ENCODE data around the gene LZIC. TPM values are rescaled to one million over a fixed set of nuclear protein-coding genes. Genes with fewer than 3 reads are reported as not detected.

LZIC gene
- total and polyA plus RNA-seq, 2 of the 13 experiments (the other 11 are each of a cell fraction or from before 2014, with no cell fraction given), result 25.2 to 71.8 TPM

DNA sequence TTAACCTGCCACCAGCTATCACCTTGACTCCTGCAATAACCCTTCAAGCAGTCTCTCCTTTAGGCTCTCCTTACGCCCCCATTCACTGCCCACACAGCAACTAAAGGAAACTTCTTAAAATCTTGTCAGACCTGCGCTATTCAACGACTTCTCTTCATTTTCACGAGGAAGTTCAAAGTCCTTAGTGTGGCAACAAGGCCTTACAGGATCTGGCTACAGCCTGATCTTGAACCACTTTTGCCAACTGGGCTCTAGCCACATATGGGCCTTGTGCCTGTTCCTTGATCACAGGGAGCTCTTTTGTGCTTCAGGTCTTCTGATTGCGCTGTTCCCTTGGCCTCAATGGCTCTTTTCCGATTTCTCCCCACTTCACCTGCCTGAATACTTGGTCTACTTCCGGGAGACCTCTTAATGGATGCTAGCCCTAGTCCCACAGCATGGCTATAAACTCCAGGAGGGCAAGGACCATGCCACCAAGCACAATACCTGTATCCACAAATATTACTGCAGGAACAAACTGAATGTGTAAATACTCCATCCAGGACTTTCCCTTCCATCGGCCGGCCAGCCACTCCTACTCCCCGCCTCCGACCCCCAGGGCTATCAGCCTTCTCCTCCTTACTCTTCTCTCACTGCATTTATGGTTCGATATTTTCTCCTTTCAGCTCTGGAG is 30.8 kb downstream of the LZIC start (continued):
- TF ChIP-seq, protein P1, sequence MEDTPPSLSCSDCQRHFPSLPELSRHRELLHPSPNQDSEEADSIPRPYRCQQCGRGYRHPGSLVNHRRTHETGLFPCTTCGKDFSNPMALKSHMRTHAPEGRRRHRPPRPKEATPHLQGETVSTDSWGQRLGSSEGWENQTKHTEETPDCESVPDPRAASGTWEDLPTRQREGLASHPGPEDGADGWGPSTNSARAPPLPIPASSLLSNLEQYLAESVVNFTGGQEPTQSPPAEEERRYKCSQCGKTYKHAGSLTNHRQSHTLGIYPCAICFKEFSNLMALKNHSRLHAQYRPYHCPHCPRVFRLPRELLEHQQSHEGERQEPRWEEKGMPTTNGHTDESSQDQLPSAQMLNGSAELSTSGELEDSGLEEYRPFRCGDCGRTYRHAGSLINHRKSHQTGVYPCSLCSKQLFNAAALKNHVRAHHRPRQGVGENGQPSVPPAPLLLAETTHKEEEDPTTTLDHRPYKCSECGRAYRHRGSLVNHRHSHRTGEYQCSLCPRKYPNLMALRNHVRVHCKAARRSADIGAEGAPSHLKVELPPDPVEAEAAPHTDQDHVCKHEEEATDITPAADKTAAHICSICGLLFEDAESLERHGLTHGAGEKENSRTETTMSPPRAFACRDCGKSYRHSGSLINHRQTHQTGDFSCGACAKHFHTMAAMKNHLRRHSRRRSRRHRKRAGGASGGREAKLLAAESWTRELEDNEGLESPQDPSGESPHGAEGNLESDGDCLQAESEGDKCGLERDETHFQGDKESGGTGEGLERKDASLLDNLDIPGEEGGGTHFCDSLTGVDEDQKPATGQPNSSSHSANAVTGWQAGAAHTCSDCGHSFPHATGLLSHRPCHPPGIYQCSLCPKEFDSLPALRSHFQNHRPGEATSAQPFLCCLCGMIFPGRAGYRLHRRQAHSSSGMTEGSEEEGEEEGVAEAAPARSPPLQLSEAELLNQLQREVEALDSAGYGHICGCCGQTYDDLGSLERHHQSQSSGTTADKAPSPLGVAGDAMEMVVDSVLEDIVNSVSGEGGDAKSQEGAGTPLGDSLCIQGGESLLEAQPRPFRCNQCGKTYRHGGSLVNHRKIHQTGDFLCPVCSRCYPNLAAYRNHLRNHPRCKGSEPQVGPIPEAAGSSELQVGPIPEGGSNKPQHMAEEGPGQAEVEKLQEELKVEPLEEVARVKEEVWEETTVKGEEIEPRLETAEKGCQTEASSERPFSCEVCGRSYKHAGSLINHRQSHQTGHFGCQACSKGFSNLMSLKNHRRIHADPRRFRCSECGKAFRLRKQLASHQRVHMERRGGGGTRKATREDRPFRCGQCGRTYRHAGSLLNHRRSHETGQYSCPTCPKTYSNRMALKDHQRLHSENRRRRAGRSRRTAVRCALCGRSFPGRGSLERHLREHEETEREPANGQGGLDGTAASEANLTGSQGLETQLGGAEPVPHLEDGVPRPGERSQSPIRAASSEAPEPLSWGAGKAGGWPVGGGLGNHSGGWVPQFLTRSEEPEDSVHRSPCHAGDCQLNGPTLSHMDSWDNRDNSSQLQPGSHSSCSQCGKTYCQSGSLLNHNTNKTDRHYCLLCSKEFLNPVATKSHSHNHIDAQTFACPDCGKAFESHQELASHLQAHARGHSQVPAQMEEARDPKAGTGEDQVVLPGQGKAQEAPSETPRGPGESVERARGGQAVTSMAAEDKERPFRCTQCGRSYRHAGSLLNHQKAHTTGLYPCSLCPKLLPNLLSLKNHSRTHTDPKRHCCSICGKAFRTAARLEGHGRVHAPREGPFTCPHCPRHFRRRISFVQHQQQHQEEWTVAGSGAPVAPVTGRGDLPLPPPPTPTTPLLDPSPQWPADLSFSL (CRISPR knock-in tag; IDR thresholded peaks at IDR 0.05), result no peak
- TF ChIP-seq ARNT2 (CRISPR knock-in tag; IDR thresholded peaks at IDR 0.05; ENCODE audit: low read depth) (peak; percentile 36; the same call in 1 of the 2 replicates), KDM2A (CRISPR knock-in tag; IDR thresholded peaks at IDR 0.05; ENCODE audit: borderline replicate concordance, low read depth) (0 out of 2 replicates have a peak, but pooled peaks have one; percentile 11), PHF21A (CRISPR knock-in tag; IDR thresholded peaks at IDR 0.05) (peak; percentile 54; the same call in 1 of the 2 replicates), ETV5 (CRISPR knock-in tag; IDR thresholded peaks at IDR 0.05; ENCODE audit: borderline replicate concordance) (peak; percentile 61; the same call in 1 of the 2 replicates), HNF4G (IDR thresholded peaks at IDR 0.05; ENCODE audit: borderline replicate concordance, low read depth, low read length) (0 out of 2 replicates have a peak, but pooled peaks have one; percentile 19), HNF4G (CRISPR knock-in tag; IDR thresholded peaks at IDR 0.05; ENCODE audit: borderline replicate concordance, low read depth) (no peak), MED1 (CRISPR knock-in tag; IDR thresholded peaks at IDR 0.05) (0 out of 2 replicates have a peak, but pooled peaks have one; percentile 23), SP5 (CRISPR knock-in tag; IDR thresholded peaks at IDR 0.05; ENCODE audit: borderline replicate concordance, low read depth) (peak; percentile 33; the same call in 1 of the 2 replicates), ZFP36L2 (CRISPR knock-in tag; IDR thresholded peaks at IDR 0.05) (no peak), ZFX (CRISPR knock-in tag; IDR thresholded peaks at IDR 0.05; ENCODE audit: low read depth) (0 out of 2 replicates have a peak, but pooled peaks have one; percentile 10), ONECUT2 (CRISPR knock-in tag; IDR thresholded peaks at IDR 0.05) (0 out of 2 replicates have a peak, but pooled peaks have one; percentile 58), PITX1 (CRISPR knock-in tag; IDR thresholded peaks at IDR 0.05) (peak; percentile 53; the same call in 1 of the 2 replicates)
- TF ChIP-seq, protein P2, sequence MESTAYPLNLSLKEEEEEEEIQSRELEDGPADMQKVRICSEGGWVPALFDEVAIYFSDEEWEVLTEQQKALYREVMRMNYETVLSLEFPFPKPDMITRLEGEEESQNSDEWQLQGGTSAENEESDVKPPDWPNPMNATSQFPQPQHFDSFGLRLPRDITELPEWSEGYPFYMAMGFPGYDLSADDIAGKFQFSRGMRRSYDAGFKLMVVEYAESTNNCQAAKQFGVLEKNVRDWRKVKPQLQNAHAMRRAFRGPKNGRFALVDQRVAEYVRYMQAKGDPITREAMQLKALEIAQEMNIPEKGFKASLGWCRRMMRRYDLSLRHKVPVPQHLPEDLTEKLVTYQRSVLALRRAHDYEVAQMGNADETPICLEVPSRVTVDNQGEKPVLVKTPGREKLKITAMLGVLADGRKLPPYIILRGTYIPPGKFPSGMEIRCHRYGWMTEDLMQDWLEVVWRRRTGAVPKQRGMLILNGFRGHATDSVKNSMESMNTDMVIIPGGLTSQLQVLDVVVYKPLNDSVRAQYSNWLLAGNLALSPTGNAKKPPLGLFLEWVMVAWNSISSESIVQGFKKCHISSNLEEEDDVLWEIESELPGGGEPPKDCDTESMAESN (CRISPR knock-in tag; conservative IDR thresholded peaks at IDR 0.05), result 0 out of 2 replicates have a peak, but pooled peaks have one; percentile 48
- TF ChIP-seq, protein P3, sequence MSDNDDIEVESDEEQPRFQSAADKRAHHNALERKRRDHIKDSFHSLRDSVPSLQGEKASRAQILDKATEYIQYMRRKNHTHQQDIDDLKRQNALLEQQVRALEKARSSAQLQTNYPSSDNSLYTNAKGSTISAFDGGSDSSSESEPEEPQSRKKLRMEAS (IDR thresholded peaks at IDR 0.05), result 0 out of 2 replicates have a peak, but pooled peaks have one; percentile 21
- TF ChIP-seq, protein P4, sequence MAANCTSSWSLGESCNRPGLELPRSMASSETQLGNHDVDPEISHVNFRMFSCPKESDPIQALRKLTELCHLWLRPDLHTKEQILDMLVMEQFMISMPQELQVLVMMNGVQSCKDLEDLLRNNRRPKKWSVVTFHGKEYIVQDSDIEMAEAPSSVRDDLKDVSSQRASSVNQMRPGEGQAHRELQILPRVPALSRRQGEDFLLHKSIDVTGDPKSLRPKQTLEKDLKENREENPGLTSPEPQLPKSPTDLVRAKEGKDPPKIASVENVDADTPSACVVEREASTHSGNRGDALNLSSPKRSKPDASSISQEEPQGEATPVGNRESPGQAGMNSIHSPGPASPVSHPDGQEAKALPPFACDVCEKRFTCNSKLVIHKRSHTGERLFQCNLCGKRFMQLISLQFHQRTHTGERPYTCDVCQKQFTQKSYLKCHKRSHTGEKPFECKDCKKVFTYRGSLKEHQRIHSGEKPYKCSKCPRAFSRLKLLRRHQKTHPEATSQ (CRISPR knock-in tag; IDR thresholded peaks at IDR 0.05; ENCODE audit: borderline replicate concordance), result no peak
